Nephron progenitor cell (in vitro differentiated cells): ENCODE results near the gene SNN.

Experiments used
- DNase-seq: peaks from one replicate; pipeline ENCODE4 v3.0.0; 2021
- H3K27ac Mint-ChIP-seq: 2 replicates; pipeline ENCODE4 v1.8.0; 2021; ENCODE audit warnings: mild to moderate bottlenecking, moderate library complexity, mixed read lengths
- H3K27me3 Mint-ChIP-seq: 2 replicates; pipeline ENCODE4 v1.8.0; 2021; ENCODE audit warnings: mild to moderate bottlenecking, low read depth, mixed read lengths; ENCODE audit not compliant: poor library complexity
- H3K36me3 Mint-ChIP-seq: 2 replicates; pipeline ENCODE4 v1.8.0; 2021; ENCODE audit warnings: low read depth, mixed read lengths
- H3K4me1 Mint-ChIP-seq: 2 replicates; pipeline ENCODE4 v1.8.0; 2021; ENCODE audit warnings: mixed read lengths
- H3K4me3 Mint-ChIP-seq: 2 replicates; pipeline ENCODE4 v1.8.0; 2021; ENCODE audit warnings: mild to moderate bottlenecking, moderate library complexity, mixed read lengths
- H3K9me3 Mint-ChIP-seq: 2 replicates; pipeline ENCODE4 v1.8.0; 2021; ENCODE audit warnings: mild to moderate bottlenecking, moderate library complexity, mixed read lengths
- CTCF ChIP-seq: fragments of 200-600 bp; sonication (generic); IDR thresholded peaks from 2 replicates; pipeline ENCODE4 v1.5.0; 2021; ENCODE audit warnings: antibody characterized with exemption

SNN gene

GRCh38 chr16:11627822-11628457 lies 40.3 kb upstream of the SNN start:
- no peak for TF ChIP-seq CTCF
- H3K9me3 Mint-ChIP-seq, result no peaks in the 10 kb centered on the region
- peak overlapping the region; percentile 4 for H3K27ac Mint-ChIP-seq
- H3K4me3 Mint-ChIP-seq, result no peak overlapping the region
- DNase-seq, result no peak
- H3K4me1 Mint-ChIP-seq, result peaks cover 38% of the 10 kb centered on the region
- H3K36me3 Mint-ChIP-seq, result no peaks in the 10 kb centered on the region
- H3K27me3 Mint-ChIP-seq, result peaks cover 12% of the 10 kb centered on the region

GRCh38 chr16:11629071-11630030 lies 38.9 kb upstream of the SNN start:
- DNase-seq, result no peak
- H3K4me1 Mint-ChIP-seq, result peaks cover 39% of the 10 kb centered on the region
- peaks cover 20% of the 10 kb centered on the region for H3K27me3 Mint-ChIP-seq
- H3K27ac Mint-ChIP-seq, result peak overlapping the region; percentile 60
- TF ChIP-seq CTCF, result no peak
- no peak overlapping the region for H3K4me3 Mint-ChIP-seq
- no peaks in the 10 kb centered on the region for H3K36me3 Mint-ChIP-seq
- no peaks in the 10 kb centered on the region for H3K9me3 Mint-ChIP-seq

- Mint-ChIP-seq H3K27me3 (peaks cover 26% of the 10 kb centered on the region), H3K4me3 (no peak overlapping the region), H3K9me3 (no peaks in the 10 kb centered on the region), H3K36me3 (no peaks in the 10 kb centered on the region), H3K27ac (no peak overlapping the region), H3K4me1 (peaks cover 42% of the 10 kb centered on the region)
- TF ChIP-seq CTCF, result no peak
- no peak for DNase-seq
These were observed 38.0 kb upstream of the SNN start for GRCh38 chr16:11630046-11630767.

- no peak for TF ChIP-seq CTCF
- Mint-ChIP-seq H3K4me1 (peaks cover 47% of the 10 kb centered on the region), H3K27me3 (peaks cover 31% of the 10 kb centered on the region), H3K27ac (no peak overlapping the region), H3K9me3 (no peaks in the 10 kb centered on the region), H3K36me3 (no peaks in the 10 kb centered on the region), H3K4me3 (no peak overlapping the region)
- DNase-seq, result no peak
These were observed 37.5 kb upstream of the SNN start for GRCh38 chr16:11630768-11631056.

GRCh38 chr16:11631214-11631613 lies 37.0 kb upstream of the SNN start:
- TF ChIP-seq CTCF, result no peak
- H3K4me1 Mint-ChIP-seq, result peaks cover 52% of the 10 kb centered on the region
- no peak overlapping the region for H3K27ac Mint-ChIP-seq

More at GRCh38 chr16:11631214-11631613, 37.0 kb upstream of the SNN start:
- DNase-seq, result no peak
- H3K4me3 Mint-ChIP-seq, result no peak overlapping the region
- H3K27me3 Mint-ChIP-seq, result peaks cover 32% of the 10 kb centered on the region
- no peaks in the 10 kb centered on the region for H3K9me3 Mint-ChIP-seq
- no peaks in the 10 kb centered on the region for H3K36me3 Mint-ChIP-seq
